HG03097 (cell line): Measurements from ENCODE around the gene NOG.

Experiments used
- ATAC-seq: cut with Tn5 transposase; IDR thresholded peaks from one replicate; pipeline ENCODE4 v1.9.1; 2021; ENCODE audit not compliant: unreplicated experiment, low FRiP score

NOG gene

DNA sequence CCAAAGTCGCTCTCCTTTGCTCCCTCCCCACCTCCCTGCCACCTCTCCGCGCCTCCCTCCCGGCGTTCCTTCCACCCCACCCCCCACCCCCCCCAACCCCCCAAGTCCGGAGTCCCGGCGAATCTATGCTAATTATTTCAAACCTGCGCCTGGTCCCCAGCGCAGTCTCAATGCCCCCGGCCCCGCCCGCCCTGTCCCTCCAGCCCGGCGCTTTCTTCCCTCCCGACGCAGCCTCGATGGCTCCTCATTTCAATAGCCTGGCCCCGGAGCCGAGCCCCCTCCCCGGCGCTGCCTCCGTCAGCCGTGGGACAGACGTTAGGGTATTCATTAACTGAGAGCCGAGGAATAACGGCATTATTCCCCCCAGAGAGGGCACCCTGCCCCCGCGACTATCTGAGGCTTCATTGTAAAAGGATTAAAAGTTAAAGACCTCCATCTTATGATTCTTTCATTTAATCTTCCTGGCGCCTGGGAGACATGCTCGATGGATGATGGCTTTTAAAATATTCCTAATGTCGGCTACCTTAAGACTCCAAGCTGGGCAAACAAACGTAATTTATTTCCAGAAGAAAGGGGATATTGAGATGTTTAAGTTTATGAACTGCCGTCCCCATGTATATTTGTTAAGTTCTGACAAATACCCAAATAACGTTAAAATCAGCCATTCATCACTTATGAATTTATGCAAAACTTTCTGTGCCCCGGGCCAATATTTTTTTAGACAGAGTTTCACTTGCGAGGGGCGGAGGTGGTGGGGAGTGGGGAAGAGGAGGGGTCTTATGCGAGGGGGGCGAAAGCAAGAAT is 3.4 kb downstream of the NOG start:
- no peak for ATAC-seq

DNA sequence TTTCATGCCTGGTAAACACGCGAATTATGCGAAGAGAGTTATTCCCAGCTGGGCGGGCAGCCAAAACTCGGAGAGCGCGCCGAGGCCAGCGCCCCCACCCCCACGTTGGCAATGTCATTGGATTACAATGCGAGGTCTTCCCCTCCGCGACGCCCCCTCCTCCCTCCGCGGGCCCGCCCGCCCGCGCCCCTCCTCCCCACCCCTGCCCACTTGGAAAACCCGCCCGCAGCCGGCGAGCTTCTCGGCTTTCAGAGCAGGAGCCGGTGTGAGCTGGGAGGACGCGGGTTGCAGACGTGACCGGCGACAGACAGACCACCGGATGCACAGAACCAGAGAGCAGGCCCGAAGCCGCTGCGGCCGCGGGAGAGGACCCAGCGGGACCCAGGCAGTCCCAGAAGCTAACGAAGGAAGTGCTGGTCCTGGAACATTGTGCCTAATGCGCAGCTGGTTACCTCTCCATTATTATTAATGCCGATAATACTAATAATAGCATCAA is 4.0 kb downstream of the NOG start:
- no peak for ATAC-seq

DNA sequence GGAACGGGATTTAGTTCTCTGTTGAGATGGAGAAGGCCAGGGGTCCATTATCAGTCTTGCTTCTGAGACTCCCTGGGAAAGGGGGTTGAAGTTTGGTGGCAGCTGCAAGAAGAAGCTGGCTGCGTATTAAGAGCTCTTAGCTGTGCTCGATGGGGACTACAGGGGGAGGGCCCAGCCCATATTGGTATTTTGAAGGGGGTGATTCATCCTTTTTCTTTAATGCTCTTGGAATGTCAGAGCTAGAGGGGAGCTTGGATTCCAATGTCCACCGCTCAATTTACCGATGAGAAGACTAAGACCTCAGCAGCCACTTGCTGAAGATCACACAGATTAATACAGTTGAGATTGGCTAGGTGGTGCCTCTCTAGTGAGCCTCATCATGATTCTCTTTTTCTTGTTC is 5.0 kb downstream of the NOG start:
- no peak for ATAC-seq

DNA sequence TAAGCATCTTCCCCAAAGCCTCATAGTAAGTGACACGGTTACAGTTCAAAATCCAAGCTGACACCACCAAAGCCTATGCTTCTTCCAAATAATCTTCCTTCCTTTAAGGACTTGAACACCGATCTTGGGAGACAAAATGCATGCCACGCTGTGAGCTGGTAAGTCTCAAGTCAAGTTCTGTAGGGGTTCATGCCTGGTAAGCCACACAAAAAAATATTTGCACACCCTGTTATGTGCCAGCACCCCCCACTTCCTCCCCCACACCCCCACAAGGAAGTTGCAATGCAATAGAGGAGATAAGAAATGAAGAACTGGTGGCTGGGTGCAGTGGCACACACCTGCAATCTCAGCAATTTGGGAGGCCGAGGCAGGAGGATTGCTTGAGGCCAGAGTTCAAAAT is 5.6 kb downstream of the NOG start:
- no peak for ATAC-seq

GRCh38 chr17:56599566-56599965 is 6.1 kb downstream of the NOG start:
- ATAC-seq = no peak

- no peak for ATAC-seq
Measured at GRCh38 chr17:56600256-56600655, 6.8 kb downstream of the NOG start.

DNA sequence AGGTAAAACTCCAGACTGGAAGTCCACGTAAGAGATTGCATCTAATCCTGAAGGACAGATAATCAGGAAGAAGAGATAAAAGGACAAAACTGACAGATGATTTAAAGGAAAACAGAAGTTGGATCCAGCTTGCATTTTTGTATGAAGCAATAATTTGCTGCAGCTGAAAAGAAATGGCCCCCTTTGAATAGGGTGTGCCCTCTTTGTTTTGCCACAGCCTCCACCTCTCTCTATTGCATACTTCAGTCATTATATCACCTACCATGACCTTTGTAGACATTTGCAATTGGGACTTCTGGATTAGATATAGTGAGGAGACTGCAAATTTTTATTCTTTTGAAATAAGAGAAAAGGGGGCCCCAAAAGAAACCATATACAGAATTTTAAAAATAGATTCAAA is 8.1 kb downstream of the NOG start:
- ATAC-seq = no peak

DNA sequence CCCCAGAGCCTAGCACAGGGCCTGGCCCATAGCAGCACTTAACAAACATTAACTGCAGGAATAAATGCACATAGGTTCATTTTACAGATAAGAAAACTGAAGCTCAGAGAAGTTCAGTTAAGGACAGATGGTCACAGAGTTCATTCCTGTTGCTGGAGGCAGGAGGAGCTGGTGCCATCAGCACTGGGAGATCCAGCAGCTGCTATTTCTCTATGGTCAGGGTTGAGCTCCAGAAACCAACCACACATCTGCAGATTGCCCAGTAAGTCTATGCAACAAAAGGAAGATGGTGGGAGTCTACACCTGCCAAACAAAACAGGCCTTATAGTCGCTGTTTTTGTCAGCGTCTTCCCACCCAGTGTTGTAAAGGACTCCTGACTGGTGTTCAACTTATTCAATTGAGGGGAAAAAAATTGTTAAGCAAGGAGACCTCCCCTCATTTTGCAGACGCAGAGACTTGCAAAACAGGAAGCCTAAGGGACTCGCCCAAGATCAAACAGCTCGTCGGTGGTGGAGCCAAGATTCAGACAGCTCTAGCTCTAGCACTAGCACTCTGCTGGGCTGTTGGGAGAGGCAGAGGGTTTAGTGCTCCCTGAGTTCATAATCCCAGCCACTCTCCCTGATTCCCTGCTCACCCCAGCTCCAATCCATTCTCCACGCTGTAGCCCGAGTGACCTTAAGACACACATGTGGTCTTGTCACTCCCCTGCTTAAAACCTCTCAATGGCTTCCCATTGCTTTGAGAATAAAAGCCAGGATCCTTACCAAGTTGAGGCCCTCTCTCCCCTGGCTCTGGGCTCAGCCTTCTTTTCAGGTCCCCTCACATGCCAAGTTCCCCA is 9.0 kb downstream of the NOG start:
- ATAC-seq = no peak

DNA sequence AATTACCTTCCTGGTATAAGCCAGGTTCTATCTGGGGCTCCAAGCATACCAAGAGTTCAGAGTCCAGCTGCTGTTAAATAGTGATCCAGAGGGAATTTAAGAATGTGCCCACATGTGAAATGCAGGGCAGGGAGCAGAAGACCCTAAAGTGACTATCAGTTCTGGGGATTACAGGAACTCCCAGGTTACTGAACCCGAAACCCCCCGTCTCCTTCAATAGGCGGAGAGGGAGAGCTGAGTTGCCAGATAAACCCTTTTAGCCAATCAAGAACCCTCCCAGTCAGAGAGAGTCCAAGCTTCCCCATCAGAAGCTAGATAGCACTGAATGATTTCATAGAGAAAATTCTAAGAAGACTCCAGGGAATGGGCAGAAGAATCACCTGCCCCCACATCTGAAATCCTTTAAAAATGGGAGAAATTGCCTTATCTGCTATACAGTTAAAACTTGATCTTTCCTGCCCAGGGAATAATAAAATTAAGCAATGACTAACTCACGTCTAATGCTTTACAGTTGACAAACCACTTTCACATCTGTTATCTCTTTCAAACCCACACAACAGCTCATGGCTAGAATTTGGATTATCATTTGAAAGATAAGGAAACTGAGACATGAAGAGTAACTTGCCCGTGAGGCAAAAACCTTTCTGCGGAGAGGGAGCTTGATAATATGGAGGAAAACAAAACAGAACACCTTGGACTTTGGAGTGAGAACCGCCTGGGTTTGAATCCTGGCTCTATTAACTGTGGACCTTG is 10.2 kb downstream of the NOG start:
- ATAC-seq = no peak

DNA sequence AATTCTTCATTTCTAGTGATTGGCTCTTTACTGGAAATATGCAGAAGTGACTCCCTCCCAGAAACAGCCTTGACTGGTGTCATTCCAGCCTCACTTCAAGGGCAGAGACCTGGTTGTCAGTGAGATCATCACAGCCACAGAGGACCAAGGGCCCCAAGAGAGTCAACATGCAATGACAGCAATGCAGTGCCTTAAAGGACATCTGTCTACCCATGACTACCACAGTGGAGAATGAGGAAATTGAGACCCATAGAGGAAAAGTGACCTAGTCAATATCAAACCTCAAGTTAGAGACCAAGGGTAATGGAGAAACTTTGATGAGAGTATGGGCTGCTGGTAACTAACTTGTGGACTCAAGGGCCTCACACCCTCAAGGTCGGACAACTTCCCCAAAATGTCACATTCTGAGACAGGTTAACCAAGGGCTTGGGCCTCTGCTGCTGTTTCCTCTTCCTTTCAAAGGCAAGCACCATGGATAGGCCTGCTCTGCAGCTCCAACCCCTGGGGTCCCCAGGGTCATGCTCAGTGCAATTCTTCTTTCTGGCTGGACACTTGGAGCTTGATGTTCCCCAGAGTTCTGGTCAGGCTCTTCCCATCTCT is 11.3 kb downstream of the NOG start:
- no peak for ATAC-seq

GRCh38 chr17:56608944-56609343 is 15.4 kb downstream of the NOG start:
- no peak for ATAC-seq

DNA sequence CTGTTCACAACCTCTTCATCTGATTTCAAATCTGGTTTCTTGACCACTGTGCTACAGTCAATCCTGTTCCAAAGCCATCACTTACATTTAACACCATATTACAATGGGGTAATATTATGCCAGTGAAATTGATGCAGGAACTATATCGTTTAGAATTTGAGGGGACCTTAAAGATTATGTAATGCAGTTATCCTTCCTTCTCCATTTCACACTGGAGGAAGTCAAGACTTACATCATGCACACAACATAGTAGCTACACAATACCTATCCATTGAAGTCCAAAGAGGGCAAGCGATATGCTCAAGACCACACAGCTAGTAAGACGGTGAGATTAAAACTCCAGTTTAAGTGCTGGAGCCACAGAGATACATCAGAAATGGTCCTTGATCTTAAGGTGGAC is 16.8 kb downstream of the NOG start:
- no peak for ATAC-seq

DNA sequence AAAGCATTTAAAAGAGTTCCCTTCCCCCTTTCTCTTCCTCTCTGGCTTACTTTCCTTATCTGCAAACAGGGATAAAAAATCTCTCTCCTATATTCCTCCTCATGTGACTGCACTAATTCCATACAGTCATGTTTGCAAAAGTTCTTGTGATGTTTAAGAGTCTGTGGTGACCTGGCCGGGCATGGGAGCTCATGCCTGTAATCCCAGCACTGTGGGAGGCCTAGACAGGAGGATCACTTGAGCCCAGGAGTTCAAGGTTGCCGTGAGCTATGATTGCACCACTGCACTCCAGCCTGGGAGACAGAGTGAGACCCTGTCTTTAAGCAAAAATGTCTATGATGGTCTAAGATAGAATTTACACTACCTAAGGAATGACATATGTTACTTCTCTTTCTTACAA is 19.6 kb downstream of the NOG start:
- ATAC-seq = no peak

DNA sequence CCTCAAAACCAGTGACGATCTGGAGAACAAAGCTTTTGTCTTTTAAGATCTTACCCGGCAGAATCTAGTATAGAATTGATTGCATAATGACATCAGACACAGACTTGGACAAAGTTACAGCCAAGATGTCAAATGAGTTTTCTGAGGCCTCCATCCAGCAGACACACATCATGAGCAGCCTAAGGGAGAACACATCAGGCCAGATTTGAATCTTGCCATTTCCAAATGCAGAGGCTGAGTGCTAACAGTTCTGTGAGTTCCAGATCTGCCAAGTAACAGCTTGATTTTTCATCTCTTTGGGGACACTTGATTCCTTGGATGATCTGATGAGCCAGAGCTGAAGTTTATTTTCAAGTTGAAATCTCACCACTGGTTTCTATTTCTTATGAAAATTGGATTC is 21.0 kb downstream of the NOG start:
- no peak for ATAC-seq

DNA sequence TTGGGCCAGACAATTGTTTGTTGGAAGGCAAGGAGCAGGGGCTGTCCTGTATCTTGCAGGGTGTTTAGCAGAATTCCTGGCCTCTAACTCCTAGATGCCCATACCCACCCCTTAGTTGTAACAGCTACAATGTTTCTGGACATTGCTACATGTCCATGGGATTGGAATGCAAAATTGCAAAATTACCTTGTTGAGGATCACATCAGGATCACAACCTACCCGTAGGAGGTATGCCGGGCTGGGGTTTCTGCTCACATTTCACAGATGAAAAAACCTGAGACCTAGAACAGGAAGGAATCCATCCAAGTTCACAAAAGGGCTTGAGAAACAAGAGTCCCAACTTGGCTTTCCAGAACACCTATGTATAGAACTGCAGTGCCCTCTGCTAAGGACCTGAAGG is 22.7 kb downstream of the NOG start:
- no peak for ATAC-seq

DNA sequence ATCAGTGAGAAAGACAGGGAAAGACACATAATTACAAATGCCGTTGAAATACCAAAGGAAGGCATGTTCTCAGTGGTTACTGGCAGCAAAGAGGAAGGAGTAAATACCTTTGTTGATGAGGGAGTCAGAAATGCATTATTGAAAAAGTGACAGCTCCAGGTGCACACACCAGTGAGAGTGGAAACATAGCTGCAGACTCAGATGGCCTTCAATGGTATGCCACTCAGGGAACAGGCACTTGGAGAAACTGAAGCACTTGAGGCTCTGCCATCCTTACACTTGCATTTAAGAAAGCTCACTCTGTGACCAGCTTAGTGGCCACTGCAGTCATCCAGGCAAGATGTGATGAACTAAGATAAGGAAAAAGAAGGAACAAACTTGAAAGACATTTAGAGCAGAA is 29.9 kb downstream of the NOG start:
- no peak for ATAC-seq

- ATAC-seq = no peak
Measured at GRCh38 chr17:56624309-56624708, 30.8 kb downstream of the NOG start.

DNA sequence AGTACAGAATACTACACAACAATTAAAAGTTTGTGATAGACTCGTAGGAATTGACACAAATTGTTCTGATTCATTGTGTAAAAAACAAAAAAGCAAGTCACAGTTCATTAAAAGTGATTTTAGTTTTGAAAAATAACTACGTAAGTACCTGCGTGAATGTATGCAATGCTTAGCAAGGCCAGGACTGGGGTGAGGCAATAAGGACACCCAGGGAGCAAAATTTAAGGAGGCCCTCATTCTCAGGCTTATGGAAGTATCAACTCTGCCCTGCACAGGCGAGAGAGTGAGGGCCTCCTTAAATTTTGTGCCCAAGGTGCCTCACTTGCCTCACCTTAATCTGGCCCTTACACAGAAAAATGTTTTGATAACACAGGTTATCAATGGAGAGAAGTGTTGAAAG is 31.4 kb downstream of the NOG start:
- ATAC-seq = no peak

DNA sequence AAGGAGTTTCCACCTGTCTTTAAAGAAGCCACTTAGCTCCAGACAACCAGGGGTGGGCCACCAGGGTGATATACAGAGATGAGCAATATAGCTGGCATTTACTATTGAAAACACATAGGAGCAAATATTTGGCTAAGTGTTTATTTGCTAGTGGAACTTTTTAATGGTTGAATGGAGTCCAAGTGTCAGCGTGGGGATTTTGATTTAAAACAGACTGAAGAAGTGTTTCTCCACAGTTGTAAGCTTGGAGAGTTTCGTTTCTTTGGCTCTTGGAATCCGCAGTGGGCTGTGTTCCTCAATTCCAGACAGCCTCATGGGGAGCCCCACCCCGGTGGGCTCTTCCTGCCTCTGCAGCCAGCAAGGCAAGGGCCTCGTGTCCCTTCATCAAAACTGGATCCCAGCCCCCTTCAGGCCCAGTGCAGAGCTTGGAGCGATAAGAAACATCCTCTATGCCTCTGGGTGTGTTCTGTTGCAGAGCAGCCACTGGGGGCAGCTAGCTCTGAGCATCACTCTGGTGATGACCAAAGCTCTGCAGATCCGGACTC is 36.1 kb downstream of the NOG start:
- ATAC-seq = no peak

DNA sequence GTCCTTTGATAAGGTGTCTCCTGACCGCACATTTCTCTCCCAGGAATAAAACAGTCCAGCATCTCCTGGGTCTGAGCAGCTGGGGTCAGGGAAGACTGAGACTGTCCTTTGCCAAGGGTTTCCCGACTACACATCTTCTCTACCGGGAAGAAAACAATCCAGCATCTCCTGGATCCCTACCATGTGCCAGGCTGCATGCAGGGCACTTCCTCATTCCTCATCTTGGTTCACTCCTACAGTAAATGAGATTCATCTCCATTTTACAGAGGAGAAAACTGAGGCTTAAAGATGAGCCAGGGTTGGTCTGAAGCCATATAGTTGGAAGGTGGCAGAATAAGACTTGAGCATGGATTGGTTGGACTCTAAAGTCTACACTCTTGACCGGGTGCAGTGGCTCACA is 36.7 kb downstream of the NOG start:
- no peak for ATAC-seq

GRCh38 chr17:56633681-56634080 is 40.2 kb downstream of the NOG start:
- no peak for ATAC-seq
